ENCODE data around the gene NAA30.

GRCh38 chr14:57371013-57371412 is 19.4 kb upstream of the NAA30 start:
- TF ChIP-seq, protein P1, sequence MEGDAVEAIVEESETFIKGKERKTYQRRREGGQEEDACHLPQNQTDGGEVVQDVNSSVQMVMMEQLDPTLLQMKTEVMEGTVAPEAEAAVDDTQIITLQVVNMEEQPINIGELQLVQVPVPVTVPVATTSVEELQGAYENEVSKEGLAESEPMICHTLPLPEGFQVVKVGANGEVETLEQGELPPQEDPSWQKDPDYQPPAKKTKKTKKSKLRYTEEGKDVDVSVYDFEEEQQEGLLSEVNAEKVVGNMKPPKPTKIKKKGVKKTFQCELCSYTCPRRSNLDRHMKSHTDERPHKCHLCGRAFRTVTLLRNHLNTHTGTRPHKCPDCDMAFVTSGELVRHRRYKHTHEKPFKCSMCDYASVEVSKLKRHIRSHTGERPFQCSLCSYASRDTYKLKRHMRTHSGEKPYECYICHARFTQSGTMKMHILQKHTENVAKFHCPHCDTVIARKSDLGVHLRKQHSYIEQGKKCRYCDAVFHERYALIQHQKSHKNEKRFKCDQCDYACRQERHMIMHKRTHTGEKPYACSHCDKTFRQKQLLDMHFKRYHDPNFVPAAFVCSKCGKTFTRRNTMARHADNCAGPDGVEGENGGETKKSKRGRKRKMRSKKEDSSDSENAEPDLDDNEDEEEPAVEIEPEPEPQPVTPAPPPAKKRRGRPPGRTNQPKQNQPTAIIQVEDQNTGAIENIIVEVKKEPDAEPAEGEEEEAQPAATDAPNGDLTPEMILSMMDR (IDR thresholded peaks at IDR 0.05; ENCODE audit: low read length): no peak
- no peak for TF ChIP-seq EZH2 (optimal IDR thresholded peaks at IDR 0.05; ENCODE audit: low read depth, low read length)

Data from MM.1S (cell line).